A549 (cell line): ENCODE data around the gene PRRC2B. TPM values are rescaled to one million over a fixed set of nuclear protein-coding genes. Genes with fewer than 3 reads are reported as not detected.

Experiments used
- ATAC-seq, 2 experiments: fragments of 200-7000 bp in 1 of 2; fragments of >200 bp in 1 of 2; cut with Nextera tagmentation in 1 of 2; cut with Tn5 transposase in 1 of 2; 3 replicates each; pipeline versions ENCODE4 v1.8.0 to v1.9.1; 2018 to 2020; ENCODE audit warnings: mild to moderate bottlenecking in 1 of 2, moderate library complexity in 1 of 2
- CTCF ChIA-PET: fragments of 300-600 bp; sonication (Branson Sonifier 250); formaldehyde crosslinking; extraction: SDS; loops from one replicate; lab custom pipeline; 2021; ENCODE audit warnings: antibody characterized with exemption, inconsistent platforms; lab: Yijun Ruan, JAX
- POLR2A ChIA-PET: fragments of 350-600 bp; formaldehyde crosslinking; extraction: SDS; loops from one replicate; lab custom pipeline; 2021; ENCODE audit warnings: antibody characterized with exemption, inconsistent platforms; lab: Yijun Ruan, JAX
- DNase-seq, 2 experiments: peaks; one replicate each; pipeline versions ENCODE4 v3.0.0 to v3.0.0-alpha.2; 2011 to 2016; ENCODE audit warnings: low read depth in 1 of 2, low spot score in 1 of 2
- FAIRE-seq: peaks from 2 replicates; lab custom pipeline; 2011; peaks lifted over from hg19 to GRCh38; lab: Jason Lieb, UNC
- H3K27ac ChIP-seq, 2 experiments: fragments of >200 bp; sonication (Bioruptor Twin); formaldehyde crosslinking; 3 replicates each; pipeline ENCODE4 v1.5.1; 2016 to 2017
- H3K4me1 ChIP-seq: fragments of >200 bp; sonication (Bioruptor Twin); formaldehyde crosslinking; 3 replicates; pipeline ENCODE4 v1.6.1; 2016
- H3K4me2 ChIP-seq: fragments of >200 bp; sonication (Bioruptor Twin); formaldehyde crosslinking; 3 replicates; pipeline ENCODE4 v1.6.1; 2016
- H3K4me3 ChIP-seq: fragments of >200 bp; sonication (Bioruptor Twin); formaldehyde crosslinking; 3 replicates; pipeline ENCODE4 v1.5.1; 2016
- H3K9me3 ChIP-seq: fragments of >200 bp; sonication (Bioruptor Twin); formaldehyde crosslinking; 3 replicates; pipeline ENCODE4 v1.6.1; 2016
- BCL3 ChIP-seq: fragments of >200 bp; sonication (Bioruptor Twin); formaldehyde crosslinking; IDR thresholded peaks from 3 replicates; pipeline ENCODE4 v1.6.1; 2016
- CBX2 ChIP-seq: fragments of 200-600 bp; sonication (generic); IDR thresholded peaks from 2 replicates; pipeline ENCODE4 v1.6.1; 2016; ENCODE audit warnings: low read depth, mild to moderate bottlenecking, borderline replicate concordance
- CBX8 ChIP-seq: fragments of 200-600 bp; sonication (generic); IDR thresholded peaks from 2 replicates; pipeline ENCODE4 v1.6.1; 2016
- CHD4 ChIP-seq: fragments of 200-600 bp; sonication (generic); IDR thresholded peaks from 2 replicates; pipeline ENCODE4 v1.6.1; 2016; ENCODE audit warnings: antibody characterized with exemption, mild to moderate bottlenecking, borderline replicate concordance
- EHMT2 ChIP-seq: fragments of 200-600 bp; sonication (generic); IDR thresholded peaks from 2 replicates; pipeline ENCODE4 v1.6.1; 2016; ENCODE audit warnings: antibody characterized with exemption, low read depth, mild to moderate bottlenecking, moderate library complexity
- ELK1 ChIP-seq: fragments of 150-350 bp; IDR thresholded peaks from 2 replicates; pipeline ENCODE4 v1.6.1; 2014; ENCODE audit warnings: low read depth, mild to moderate bottlenecking, low read length
- FOSB ChIP-seq: fragments of 250-450 bp; sonication (Bioruptor Pico); IDR thresholded peaks from 2 replicates; pipeline ENCODE4 v1.5.0; 2020; ENCODE audit warnings: mild to moderate bottlenecking, moderate library complexity
- HOXB13 ChIP-seq: fragments of 250-450 bp; sonication (Bioruptor Pico); IDR thresholded peaks from 2 replicates; pipeline ENCODE4 v1.5.0; 2020; ENCODE audit warnings: low read depth, mild to moderate bottlenecking, moderate library complexity
- JUN ChIP-seq, 2 experiments: fragments of >200 bp; sonication (Bioruptor Twin); formaldehyde crosslinking; IDR thresholded peaks; 2 replicates in 1 of 2; 3 replicates in 1 of 2; pipeline ENCODE4 v1.6.1; 2016 to 2017
- KDM1A ChIP-seq: fragments of 200-600 bp; sonication (generic); IDR thresholded peaks from 2 replicates; pipeline ENCODE4 v1.6.1; 2016; ENCODE audit warnings: low read depth, mild to moderate bottlenecking
- KDM5A ChIP-seq: fragments of 200-600 bp; sonication (generic); IDR thresholded peaks from 2 replicates; pipeline ENCODE4 v1.6.1; 2016; ENCODE audit warnings: antibody characterized with exemption, mild to moderate bottlenecking
- MYC ChIP-seq: IDR thresholded peaks from 2 replicates; pipeline ENCODE4 v1.6.1; 2012; ENCODE audit warnings: mild to moderate bottlenecking, inconsistent platforms, low read length, improper control_type of control experiment, borderline replicate concordance
- NPAS2 ChIP-seq: fragments of 250-450 bp; sonication (Bioruptor Pico); IDR thresholded peaks from 2 replicates; pipeline ENCODE4 v1.8.0; 2022; ENCODE audit warnings: mild to moderate bottlenecking, moderate library complexity, borderline replicate concordance
- NR3C1 ChIP-seq: fragments of >200 bp; sonication (Bioruptor Twin); formaldehyde crosslinking; IDR thresholded peaks from 3 replicates; pipeline ENCODE4 v1.6.1; 2017
- PHF8 ChIP-seq: fragments of 200-600 bp; sonication (generic); IDR thresholded peaks from 2 replicates; pipeline ENCODE4 v1.6.1; 2016; ENCODE audit warnings: low read depth, mild to moderate bottlenecking, antibody characterized with exemption, moderate library complexity, borderline replicate concordance
- POLR2A ChIP-seq: IDR thresholded peaks from 2 replicates; pipeline ENCODE4 v1.6.1; 2012; ENCODE audit warnings: mild to moderate bottlenecking, low read length
- POLR2AphosphoS2 ChIP-seq: conservative IDR thresholded peaks from 2 replicates; pipeline ENCODE4 v1.6.1; 2012; ENCODE audit warnings: low read length, improper control_type of control experiment, inconsistent platforms
- RARB ChIP-seq: fragments of 250-450 bp; sonication (Bioruptor Pico); IDR thresholded peaks from 2 replicates; pipeline ENCODE4 v1.8.0; 2021; ENCODE audit warnings: mild to moderate bottlenecking, moderate library complexity
- RCOR1 ChIP-seq: fragments of 150-350 bp; IDR thresholded peaks from 2 replicates; pipeline ENCODE4 v1.6.1; 2014; ENCODE audit warnings: antibody characterized with exemption, low read length, low read depth
- SMC3 ChIP-seq: fragments of >200 bp; sonication (Bioruptor Twin); formaldehyde crosslinking; IDR thresholded peaks from 3 replicates; pipeline ENCODE4 v1.6.1; 2018; ENCODE audit warnings: inconsistent platforms
- SREBF2 ChIP-seq: fragments of 450-650 bp; IDR thresholded peaks from 2 replicates; pipeline ENCODE4 v1.6.1; 2014; ENCODE audit warnings: mild to moderate bottlenecking, moderate library complexity
- ZC3H11A ChIP-seq: fragments of 450-650 bp; IDR thresholded peaks from 2 replicates; pipeline ENCODE4 v1.6.1; 2014; ENCODE audit warnings: antibody characterized with exemption, mild to moderate bottlenecking
- WGBS: methylation state at CpG from one replicate; pipeline ENCODE4 v1.1.6; 2017; ENCODE audit errors: missing lambda C conversion rate; 5-methylcytosine and 5-hydroxymethylcytosine counted together
- polyA plus RNA-seq, 4 experiments: library from polyadenylated mRNA; depleted of rRNA in 3 of 4; stranded (reverse); fragments of >200 nt; fragmentation: RNase III in 1 of 4; extraction: RNeasy Plus Mini Kit Qiagen cat#74134 plus additional on column Dnase treatment in 1 of 4; gene quantifications; 2 replicates in 3 of 4; 3 replicates in 1 of 4; pipeline ENCODE4 v1.2.3, GENCODE V29; 2011 to 2017
- TF ChIP-seq, protein P1 (sequence below): fragments of >200 bp; sonication (Bioruptor Twin); formaldehyde crosslinking; IDR thresholded peaks from 2 replicates; pipeline ENCODE4 v1.6.1; 2016
- TF ChIP-seq, protein P2 (sequence below): IDR thresholded peaks from 2 replicates; pipeline ENCODE4 v1.6.1; 2012

PRRC2B gene
- polyA plus RNA-seq, 2 of the 4 experiments (the other 2 are of a cell fraction) = 35.6 to 47.3 TPM

DNA sequence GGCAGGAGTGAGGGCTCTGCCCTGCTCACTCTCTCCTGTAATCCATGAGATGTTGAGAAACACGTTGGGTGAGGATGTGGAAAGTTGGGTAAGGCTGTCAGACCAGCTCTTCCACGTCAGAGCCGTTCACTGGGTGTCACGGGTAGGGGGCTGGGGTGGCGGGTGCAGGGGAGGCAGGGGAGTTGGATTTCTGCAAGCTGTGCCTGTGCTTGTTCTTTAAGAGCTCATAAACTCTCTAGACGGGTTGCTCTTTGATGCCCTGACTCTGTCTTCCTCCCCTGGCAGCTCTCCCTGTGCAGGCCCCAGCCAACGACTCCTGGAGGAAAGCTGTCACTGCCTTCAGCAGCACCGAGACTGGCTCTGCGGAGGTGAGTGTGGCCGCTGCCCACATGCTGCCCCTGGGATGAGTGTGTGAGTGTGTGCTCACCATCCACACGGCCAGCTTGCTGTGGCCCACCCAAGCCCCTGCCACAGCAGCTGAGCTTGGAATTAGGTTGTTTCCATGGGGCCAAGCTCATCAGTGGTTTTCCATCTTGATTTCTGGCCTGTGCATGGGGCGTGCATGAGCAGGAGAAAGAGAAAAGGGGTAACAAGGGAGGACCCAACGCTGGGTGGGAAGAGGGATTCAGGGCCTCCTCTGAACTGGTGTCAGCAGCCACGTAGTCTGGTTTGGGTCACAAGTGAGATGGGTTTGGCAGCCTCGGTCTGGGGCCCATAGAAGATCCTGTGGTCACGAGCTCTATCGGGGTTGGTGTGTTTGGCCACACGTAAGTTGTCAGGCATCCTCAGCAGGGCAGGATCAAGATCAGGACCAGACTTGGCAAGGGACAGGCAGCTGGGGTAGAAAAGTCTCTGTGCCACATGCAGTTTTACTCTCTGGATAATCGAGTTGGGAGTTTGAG lies 87.8 kb downstream of the PRRC2B start:
- TF ChIP-seq RARB (CRISPR knock-in tag) = no peak
- no peak for TF ChIP-seq CBX8
- no peak for TF ChIP-seq MYC
- no peak for TF ChIP-seq POLR2AphosphoS2
- no peak for TF ChIP-seq CBX2
- no peak for TF ChIP-seq HOXB13 (CRISPR knock-in tag)
- no peak for TF ChIP-seq SMC3
- no peak for TF ChIP-seq NR3C1
- no peaks in the 10 kb centered on the region for H3K4me1 ChIP-seq
- H3K4me2 ChIP-seq = no peak overlapping the region
- ChIA-PET CTCF (interaction anchor here (0.5 to 5.8 kb wide), 12 partner anchors 9 to 266 kb away, joined by 3 to 48 read pairs (median 5); no protein-coding TSS in a partner anchor), POLR2A (no interaction called here)
- no peak for DNase-seq
- no peak for ATAC-seq
- no peak overlapping the region for H3K4me3 ChIP-seq
- H3K9me3 ChIP-seq = no peaks in the 10 kb centered on the region
- no peak for FAIRE-seq
- no peak overlapping the region for H3K27ac ChIP-seq
- 91% methylated on average over 18 of the region's 19 CpGs for WGBS

DNA sequence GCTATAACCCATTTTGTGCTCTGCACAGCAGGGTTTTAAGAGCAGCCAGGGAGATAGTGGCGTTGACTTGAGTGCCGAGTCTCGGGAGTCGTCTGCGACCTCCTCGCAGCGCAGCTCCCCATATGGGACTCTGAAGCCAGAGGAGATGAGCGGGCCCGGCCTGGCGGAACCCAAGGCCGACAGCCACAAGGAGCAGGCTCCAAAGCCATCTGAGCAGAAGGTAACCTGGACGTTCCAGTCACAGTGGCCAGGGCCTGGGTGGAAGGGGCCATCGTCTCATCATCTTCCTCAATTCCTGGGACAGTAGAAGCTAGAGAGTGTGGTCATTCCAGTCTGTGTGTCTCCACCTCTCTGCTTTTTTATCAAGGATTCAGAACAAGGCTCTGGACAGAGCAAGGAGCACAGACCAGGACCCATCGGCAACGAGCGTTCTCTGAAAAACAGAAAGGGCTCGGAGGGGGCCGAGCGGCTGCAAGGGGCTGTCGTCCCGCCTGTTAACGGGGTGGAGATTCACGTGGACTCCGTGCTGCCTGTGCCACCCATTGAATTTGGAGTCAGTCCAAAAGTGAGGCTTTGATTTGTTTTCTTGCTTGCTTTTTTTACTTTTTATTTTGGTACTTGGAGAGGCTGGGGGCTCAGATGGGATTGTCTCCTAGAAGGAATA lies 88.6 kb downstream of the PRRC2B start:
- ChIA-PET POLR2A (no interaction called here), CTCF (interaction anchor here (0.6 to 5.8 kb wide), 6 partner anchors 9 to 265 kb away, joined by 3 to 48 read pairs (median 5); no protein-coding TSS in a partner anchor)
- TF ChIP-seq POLR2A (no peak), SREBF2 (no peak), KDM5A (no peak), EHMT2 (no peak), CBX8 (no peak), KDM1A (no peak), RCOR1 (no peak), PHF8 (no peak), JUN (IDR thresholded peaks at IDR 0.05) (no peak), CBX2 (no peak), BCL3 (no peak), MYC (no peak), NPAS2 (CRISPR knock-in tag) (no peak), ELK1 (no peak), NR3C1 (no peak), ZC3H11A (no peak), CHD4 (no peak), FOSB (no peak)
- TF ChIP-seq, protein P1, sequence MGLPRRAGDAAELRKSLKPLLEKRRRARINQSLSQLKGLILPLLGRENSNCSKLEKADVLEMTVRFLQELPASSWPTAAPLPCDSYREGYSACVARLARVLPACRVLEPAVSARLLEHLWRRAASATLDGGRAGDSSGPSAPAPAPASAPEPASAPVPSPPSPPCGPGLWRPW = no peak
- TF ChIP-seq, protein P2, sequence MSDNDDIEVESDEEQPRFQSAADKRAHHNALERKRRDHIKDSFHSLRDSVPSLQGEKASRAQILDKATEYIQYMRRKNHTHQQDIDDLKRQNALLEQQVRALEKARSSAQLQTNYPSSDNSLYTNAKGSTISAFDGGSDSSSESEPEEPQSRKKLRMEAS = no peak
- Histone ChIP-seq H3K9me3 (no peaks in the 10 kb centered on the region), H3K4me1 (no peaks in the 10 kb centered on the region), H3K4me3 (no peak overlapping the region), H3K27ac (no peak overlapping the region), H3K4me2 (no peak overlapping the region)
- FAIRE-seq (no peak), DNase-seq (no peak), ATAC-seq (no peak)
- 93% methylated on average over 24 of the region's 24 CpGs for WGBS
